ENCODE data around the gene ALG14.

Gene ALG14

DNA sequence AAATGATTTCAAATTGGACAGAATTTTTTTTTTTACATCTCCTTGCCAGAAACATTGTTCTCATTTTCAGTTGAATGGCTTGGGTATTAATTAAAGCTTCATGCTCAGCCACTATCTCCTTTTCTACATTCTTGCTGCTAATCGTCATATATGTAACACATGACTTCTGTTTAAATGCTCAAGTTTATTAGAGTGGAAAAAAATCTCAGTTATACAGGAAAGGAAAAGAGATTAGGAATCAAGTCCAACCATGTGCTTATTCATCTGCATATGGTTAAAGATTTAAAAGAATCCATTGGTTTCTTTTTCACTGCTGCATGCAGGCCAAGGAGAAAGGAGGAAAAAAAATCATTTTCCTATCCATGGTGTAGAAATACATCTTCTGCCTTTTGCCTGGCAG, 98.5 kb downstream of the ALG14 start:
- TF ChIP-seq, protein P1, sequence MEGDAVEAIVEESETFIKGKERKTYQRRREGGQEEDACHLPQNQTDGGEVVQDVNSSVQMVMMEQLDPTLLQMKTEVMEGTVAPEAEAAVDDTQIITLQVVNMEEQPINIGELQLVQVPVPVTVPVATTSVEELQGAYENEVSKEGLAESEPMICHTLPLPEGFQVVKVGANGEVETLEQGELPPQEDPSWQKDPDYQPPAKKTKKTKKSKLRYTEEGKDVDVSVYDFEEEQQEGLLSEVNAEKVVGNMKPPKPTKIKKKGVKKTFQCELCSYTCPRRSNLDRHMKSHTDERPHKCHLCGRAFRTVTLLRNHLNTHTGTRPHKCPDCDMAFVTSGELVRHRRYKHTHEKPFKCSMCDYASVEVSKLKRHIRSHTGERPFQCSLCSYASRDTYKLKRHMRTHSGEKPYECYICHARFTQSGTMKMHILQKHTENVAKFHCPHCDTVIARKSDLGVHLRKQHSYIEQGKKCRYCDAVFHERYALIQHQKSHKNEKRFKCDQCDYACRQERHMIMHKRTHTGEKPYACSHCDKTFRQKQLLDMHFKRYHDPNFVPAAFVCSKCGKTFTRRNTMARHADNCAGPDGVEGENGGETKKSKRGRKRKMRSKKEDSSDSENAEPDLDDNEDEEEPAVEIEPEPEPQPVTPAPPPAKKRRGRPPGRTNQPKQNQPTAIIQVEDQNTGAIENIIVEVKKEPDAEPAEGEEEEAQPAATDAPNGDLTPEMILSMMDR (IDR thresholded peaks at IDR 0.05; ENCODE audit: low read length) = no peak
- no peak for TF ChIP-seq EZH2 (IDR thresholded peaks at IDR 0.05; ENCODE audit: borderline replicate concordance, low read length)
- H3K36me3 ChIP-seq (ENCODE audit: insufficient read depth, low read length) = no peaks in the 10 kb centered on the region
- H3K4me2 ChIP-seq (ENCODE audit: low read length) = no peak overlapping the region
- H4K20me1 ChIP-seq (ENCODE audit: insufficient read depth, low read length) = no peaks in the 10 kb centered on the region
- no peak overlapping the region for H3K4me3 ChIP-seq (ENCODE audit: low read depth, low read length, poor library complexity, severe bottlenecking)
- H3K27ac ChIP-seq (ENCODE audit: low read depth, low read length, poor library complexity, severe bottlenecking) = no peak overlapping the region
- no peaks in the 10 kb centered on the region for H3K9me2 ChIP-seq (ENCODE audit: low read depth, low read length)
- no peaks in the 10 kb centered on the region for H3K27me3 ChIP-seq (ENCODE audit: insufficient read depth, low read length)
- H3K4me1 ChIP-seq (ENCODE audit: insufficient read depth, low read length, severe bottlenecking) = peaks cover 7% of the 10 kb centered on the region
- no peaks in the 10 kb centered on the region for H3K79me2 ChIP-seq (ENCODE audit: insufficient read depth, low read length)
- no peaks in the 10 kb centered on the region for H3F3A ChIP-seq (ENCODE audit: insufficient read depth, low read length)
- no peak overlapping the region for H3K9ac ChIP-seq (ENCODE audit: low read length)
- no peak overlapping the region for H2AFZ ChIP-seq (ENCODE audit: low read length)
- no peaks in the 10 kb centered on the region for H3K9me3 ChIP-seq (ENCODE audit: low read length)

DNA sequence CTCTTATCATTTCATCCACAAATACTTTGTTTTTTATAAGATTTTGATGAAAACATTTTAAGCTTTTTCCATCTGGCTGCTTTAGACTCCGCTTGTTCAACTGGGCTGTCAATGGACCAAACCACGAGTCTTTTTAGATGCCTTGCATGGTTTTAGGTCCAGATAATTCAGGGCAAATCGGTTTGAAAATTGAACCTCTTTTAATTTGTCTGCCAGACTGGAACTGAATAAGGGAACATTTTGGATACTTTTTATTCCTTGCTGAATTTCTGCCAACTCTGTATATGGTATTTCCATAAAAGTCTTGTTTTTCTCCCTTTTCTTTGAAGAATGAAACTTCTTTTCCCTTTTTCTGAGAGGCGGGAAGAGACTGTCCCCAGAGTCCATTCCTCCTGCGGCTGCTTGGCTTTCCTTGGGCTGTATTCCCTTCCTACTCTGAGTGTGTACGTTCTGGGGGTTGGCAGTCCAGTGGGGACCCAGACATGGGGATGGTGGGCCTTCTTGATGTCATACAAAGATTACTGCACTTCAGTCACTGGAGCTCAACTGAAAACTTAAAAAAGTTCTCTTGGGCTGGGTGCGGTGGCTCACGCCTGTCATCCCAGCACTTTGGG, 99.3 kb downstream of the ALG14 start:
- H3K4me3 ChIP-seq (ENCODE audit: low read depth, low read length, poor library complexity, severe bottlenecking) = no peak overlapping the region
- H3K27ac ChIP-seq (ENCODE audit: low read depth, low read length, poor library complexity, severe bottlenecking) = no peak overlapping the region

DNA sequence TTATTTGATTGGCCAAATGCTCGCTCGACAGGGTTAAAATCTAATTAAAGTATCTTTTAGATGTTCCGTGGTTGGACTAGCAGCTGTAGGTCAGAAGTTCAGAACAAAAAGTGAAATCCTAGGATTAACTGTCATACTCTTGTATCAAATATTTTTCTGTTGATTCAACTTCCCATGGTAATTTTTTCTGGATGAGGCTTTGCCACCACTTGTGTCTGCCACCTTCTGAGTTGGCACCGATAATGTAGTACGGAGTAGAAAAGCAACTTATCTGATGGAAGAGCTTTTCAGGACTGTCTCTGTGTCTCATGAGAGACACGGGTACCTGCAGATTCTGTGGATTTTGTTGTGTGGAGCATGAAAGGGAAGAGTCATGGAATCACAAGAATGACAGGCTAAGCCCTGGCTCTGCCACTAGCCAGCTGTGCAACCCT, 101.2 kb downstream of the ALG14 start:
- no peaks in the 10 kb centered on the region for H4K20me1 ChIP-seq (ENCODE audit: insufficient read depth, low read length)
- no peaks in the 10 kb centered on the region for H3K9me2 ChIP-seq (ENCODE audit: low read depth, low read length)
- no peaks in the 10 kb centered on the region for H3F3A ChIP-seq (ENCODE audit: insufficient read depth, low read length)
- H3K27ac ChIP-seq (ENCODE audit: low read depth, low read length, poor library complexity, severe bottlenecking) = no peak overlapping the region
- no peak for TF ChIP-seq EZH2 (IDR thresholded peaks at IDR 0.05; ENCODE audit: borderline replicate concordance, low read length)
- TF ChIP-seq, protein P1 (IDR thresholded peaks at IDR 0.05; ENCODE audit: low read length) = no peak
- no peak overlapping the region for H3K9ac ChIP-seq (ENCODE audit: low read length)
- H3K9me3 ChIP-seq (ENCODE audit: low read length) = no peaks in the 10 kb centered on the region
- H3K79me2 ChIP-seq (ENCODE audit: insufficient read depth, low read length) = no peaks in the 10 kb centered on the region
- H3K36me3 ChIP-seq (ENCODE audit: insufficient read depth, low read length) = no peaks in the 10 kb centered on the region
- H3K4me3 ChIP-seq (ENCODE audit: low read depth, low read length, poor library complexity, severe bottlenecking) = no peak overlapping the region
- no peak overlapping the region for H3K4me2 ChIP-seq (ENCODE audit: low read length)
- H3K4me1 ChIP-seq (ENCODE audit: insufficient read depth, low read length, severe bottlenecking) = no peaks in the 10 kb centered on the region
- H3K27me3 ChIP-seq (ENCODE audit: insufficient read depth, low read length) = no peaks in the 10 kb centered on the region
- no peak overlapping the region for H2AFZ ChIP-seq (ENCODE audit: low read length)

More for the DNA sequence above, 99.3 kb downstream of the ALG14 start:
- Histone ChIP-seq H4K20me1 (ENCODE audit: insufficient read depth, low read length) (no peaks in the 10 kb centered on the region), H3F3A (ENCODE audit: insufficient read depth, low read length) (no peaks in the 10 kb centered on the region), H3K9me2 (ENCODE audit: low read depth, low read length) (no peaks in the 10 kb centered on the region), H3K4me2 (ENCODE audit: low read length) (no peak overlapping the region), H3K27me3 (ENCODE audit: insufficient read depth, low read length) (no peaks in the 10 kb centered on the region), H3K79me2 (ENCODE audit: insufficient read depth, low read length) (no peaks in the 10 kb centered on the region), H3K4me1 (ENCODE audit: insufficient read depth, low read length, severe bottlenecking) (no peaks in the 10 kb centered on the region), H3K9me3 (ENCODE audit: low read length) (no peaks in the 10 kb centered on the region), H3K9ac (ENCODE audit: low read length) (no peak overlapping the region), H2AFZ (ENCODE audit: low read length) (no peak overlapping the region), H3K36me3 (ENCODE audit: insufficient read depth, low read length) (no peaks in the 10 kb centered on the region)
- TF ChIP-seq, protein P1 (IDR thresholded peaks at IDR 0.05; ENCODE audit: low read length) = no peak
- no peak for TF ChIP-seq EZH2 (IDR thresholded peaks at IDR 0.05; ENCODE audit: borderline replicate concordance, low read length)

All from OCI-LY1 (cell line).